GM19043 (cell line): ENCODE measurements around the gene NPC2.

ENCODE experiments used
- ATAC-seq: cut with Tn5 transposase; IDR thresholded peaks from one replicate; pipeline ENCODE4 v1.9.1; 2021; ENCODE audit warnings: low read depth; ENCODE audit not compliant: unreplicated experiment

Gene NPC2

DNA sequence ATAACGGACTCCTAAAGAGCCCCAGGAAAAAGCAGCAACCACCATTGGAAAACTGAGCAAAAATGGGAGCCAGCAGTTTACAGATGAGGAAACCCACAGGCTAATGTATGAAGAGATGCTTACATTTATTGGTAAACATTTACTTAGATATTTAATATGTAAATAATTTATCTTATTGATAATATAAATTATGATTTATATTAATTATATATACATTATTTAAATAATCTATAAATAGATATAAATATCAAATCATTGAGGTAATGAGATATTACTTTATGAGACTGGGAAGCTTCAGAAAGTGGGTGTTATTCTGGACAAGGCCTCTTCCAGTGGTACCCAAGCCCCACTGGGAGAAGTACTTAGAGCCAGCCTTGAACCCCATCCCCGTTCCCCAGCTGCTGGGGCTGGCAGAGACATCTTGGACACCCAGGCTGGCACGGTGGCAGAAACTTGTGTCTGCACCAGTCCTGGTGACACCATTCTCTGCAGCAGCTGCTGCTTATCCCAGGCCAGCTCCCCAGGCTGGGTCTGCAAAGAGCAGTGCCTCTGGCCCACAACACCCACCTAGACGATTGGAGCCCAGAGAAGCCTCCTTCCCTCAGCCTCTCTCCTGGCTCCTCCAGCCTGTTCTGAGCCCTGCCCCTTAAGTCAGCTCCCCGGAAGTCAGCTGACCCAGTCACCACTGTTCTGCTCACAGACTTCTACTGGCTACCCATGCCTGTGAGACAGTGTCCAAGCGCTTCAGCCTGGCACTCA is 26.4 kb upstream of the NPC2 start:
- ATAC-seq, result no peak

- ATAC-seq, result no peak
Observed at GRCh38 chr14:74518221-74518620, 25.1 kb upstream of the NPC2 start.

GRCh38 chr14:74517731-74518130 is 24.6 kb upstream of the NPC2 start:
- ATAC-seq, result no peak

- ATAC-seq, result no peak
Observed at GRCh38 chr14:74516451-74517160, 23.5 kb upstream of the NPC2 start.

- ATAC-seq, result no peak
Observed at GRCh38 chr14:74515891-74516412, 22.8 kb upstream of the NPC2 start.

GRCh38 chr14:74514471-74514941 is 21.4 kb upstream of the NPC2 start:
- no peak for ATAC-seq

GRCh38 chr14:74511966-74512830 is 19.1 kb upstream of the NPC2 start:
- ATAC-seq, result no peak

GRCh38 chr14:74510959-74511409 is 17.9 kb upstream of the NPC2 start:
- no peak for ATAC-seq

DNA sequence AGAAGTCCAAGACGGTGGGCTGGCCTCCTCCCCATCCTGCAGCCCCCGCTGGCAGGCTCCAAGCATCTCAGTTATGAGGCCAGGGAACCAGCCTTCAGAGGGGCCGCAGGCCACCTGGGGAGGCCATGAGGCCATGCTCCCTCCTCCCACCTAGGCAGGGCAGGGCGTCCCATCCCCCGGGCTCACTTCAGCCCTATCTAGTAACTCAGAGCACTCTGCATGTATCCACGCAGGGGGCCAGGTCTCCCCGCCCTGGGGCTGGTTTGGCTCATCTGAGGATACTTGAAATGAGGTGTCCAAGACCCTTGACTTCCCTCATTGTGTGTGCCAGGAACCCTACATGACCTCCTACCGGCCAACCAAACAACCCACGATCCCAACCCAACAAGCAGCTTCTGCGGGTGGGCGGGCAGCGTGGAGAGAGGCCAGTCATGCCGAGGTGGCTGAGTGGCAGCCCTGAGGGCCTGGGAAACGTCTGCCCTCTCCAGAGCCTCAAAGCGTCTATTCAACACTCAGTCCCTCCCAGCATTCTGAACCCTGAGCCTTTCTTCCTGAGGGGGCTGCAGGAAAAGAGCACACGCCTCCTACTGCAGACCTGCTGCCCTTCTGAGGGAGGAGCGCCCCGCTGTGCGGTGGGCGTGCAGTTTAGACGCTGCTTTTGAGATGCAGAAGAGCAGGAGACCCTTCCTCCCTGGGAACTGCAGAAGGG is 17.3 kb upstream of the NPC2 start:
- ATAC-seq, result no peak

DNA sequence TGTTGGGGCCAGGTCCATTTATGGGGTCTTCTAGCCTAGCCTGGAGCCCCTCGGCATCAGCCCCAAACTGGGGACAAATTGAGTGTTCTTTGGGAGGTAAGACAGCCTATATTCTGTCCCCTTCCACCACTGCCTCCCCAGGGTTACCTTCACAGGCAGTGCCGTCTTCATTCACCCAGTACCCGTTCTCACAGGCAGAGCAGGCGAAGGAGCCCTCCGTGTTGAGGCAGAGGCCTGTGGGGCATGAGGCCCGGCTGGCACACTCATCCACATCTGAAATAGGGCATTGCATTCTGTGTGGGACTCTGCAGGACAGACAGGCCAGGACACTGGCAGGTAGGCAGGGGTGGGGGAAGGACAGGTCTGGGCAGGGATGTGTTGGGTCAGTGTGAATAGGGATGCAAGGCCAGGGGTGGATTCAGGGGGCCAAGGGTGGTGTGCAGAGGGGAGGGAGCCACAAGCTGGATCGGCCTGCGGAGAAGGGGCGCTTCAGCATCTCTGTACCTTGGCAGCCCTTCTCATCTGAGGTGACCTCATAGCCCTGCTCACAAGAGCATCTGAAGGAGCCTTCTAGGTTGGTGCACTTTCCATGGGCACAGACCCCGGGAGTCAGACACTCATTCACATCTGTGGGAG is 16.6 kb upstream of the NPC2 start:
- no peak for ATAC-seq

DNA sequence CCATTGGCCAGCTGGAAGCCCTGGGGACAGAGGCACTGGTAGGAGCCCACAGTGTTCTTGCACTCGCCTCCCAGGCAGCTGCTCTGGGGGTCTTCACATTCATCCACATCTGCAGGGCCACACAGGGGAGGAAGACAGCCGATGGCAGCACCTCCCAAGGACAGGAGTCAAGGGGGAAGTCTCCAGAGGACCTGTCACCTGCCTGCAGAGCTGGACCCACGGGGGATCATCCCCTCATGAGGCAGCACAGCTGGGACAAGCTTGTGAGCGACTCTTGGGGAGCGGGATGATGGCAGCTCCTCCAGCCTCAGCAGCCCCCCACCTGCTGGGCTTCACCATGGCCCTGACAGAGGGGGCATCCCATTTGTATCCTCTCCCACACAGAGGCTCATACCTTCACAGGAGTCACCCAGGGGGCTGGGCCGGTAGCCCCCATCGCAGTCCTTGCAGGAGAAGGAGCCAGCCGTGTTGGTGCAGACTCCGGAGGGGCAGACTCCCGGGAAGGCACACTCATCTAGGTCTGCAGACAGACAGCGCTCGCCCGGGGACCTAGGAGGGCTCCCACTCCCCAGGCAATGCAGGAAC is 15.8 kb upstream of the NPC2 start:
- no peak for ATAC-seq

- no peak for ATAC-seq
Observed at GRCh38 chr14:74508292-74508731, 15.2 kb upstream of the NPC2 start.

- no peak for ATAC-seq
Observed at GRCh38 chr14:74507840-74508239, 14.7 kb upstream of the NPC2 start.

DNA sequence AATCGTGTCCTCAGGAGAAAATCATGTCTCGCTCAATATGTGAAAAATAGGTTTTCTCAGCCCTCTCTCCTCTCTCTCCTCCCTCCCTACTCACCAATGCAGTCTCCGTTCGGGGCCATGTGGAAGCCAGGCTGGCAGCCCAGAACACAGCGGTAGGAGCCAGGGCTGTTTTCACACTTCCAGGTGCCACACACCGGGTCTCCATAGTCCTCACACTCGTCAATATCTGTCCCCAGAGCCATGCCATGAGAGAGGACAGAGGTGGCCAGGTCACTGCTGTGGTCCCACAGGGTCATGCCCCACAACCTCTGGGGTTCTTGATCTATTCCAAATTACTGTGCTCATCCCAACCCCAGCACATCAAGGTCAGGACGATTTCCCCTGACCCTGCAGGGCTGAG is 14.0 kb upstream of the NPC2 start:
- no peak for ATAC-seq

DNA sequence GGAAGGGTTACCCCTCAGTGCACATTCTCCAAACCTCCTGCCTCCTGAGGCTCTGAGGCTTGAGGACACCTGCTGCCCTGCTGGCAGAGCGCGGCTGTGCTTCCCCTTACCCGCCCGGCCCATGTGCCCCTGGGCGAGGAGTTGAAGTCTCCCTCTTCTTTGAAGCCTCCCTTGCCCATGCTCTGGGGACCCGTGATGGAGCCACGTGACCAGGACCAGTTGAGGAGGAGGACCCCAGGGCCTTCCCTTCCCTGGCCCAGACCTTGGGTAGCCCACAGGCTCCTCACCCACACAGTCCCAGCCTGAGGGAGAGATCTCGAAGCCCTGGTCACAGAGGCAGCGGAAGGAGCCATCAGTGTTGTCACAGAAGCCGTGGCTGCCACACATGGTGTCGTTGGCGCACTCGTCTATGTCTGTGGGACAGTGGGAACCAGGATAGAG is 13.3 kb upstream of the NPC2 start:
- no peak for ATAC-seq

GRCh38 chr14:74505831-74506230 is 12.7 kb upstream of the NPC2 start:
- no peak for ATAC-seq

DNA sequence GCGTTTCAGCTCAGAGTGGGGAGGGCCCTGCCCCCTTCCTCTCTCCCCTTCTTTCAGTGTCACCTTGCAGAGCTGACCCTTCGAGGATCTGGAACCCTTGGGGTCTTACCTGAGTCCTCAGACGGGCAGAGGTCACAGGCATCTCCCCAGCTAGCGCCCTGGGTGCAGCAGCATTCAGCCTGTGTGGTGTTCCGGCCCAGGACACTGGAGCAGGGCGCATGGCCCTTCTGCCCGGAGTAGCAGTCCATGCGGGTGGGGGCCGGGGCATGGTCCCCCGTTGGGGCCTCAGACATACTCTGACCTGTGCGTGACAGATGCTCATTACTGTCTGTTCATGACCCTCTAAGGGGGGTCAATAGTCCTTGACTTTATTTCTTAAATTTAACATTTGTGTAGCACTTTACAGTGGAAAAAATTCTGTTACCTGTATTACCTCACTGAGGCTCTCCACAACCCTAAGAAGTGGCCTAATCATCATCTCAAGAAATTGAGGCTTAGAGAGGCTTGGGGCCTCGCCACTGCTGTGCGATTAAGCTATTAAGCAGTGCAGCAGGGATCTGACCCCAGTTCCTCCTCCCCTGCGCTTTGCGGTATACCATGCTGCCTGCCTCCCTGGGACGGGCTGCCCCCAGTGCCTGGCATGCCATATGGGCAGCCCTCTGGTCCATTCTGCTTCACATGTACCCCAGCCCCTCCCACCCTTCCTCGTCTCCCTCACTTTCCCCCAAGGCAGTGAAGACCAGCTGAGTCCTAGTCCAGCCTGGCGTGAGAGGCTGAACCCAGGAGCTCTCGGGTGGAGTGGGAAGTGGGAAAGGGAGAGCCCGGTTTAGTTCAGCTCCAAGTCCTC is 12.0 kb upstream of the NPC2 start:
- ATAC-seq, result no peak

DNA sequence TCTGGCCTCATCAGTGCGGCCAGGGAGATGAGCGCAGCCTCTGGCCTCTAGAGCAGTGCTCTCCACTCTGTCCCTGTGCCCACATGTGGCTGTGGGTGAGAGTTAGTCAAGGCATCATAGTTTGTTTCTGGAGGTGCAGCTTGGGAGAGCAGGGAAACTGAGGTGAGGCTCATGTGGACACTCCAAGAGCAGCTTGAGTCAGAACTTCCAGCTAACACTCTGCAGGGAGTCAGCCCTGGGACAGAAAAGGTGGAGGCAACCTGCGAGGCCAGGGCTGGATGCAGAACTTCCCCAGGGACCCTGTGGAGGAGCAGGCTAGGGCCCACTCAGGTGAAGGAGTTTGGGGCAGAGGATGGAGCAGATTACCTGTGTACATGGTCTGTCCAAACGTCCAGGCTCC is 11.3 kb upstream of the NPC2 start:
- no peak for ATAC-seq
